ENCODE data around the gene WBP1L. TPM values are rescaled to one million over a fixed set of nuclear protein-coding genes. Genes with fewer than 3 reads are reported as not detected.

The WBP1L gene
- total RNA-seq, 1 donor from 2014 or later = 80.8 TPM

DNA sequence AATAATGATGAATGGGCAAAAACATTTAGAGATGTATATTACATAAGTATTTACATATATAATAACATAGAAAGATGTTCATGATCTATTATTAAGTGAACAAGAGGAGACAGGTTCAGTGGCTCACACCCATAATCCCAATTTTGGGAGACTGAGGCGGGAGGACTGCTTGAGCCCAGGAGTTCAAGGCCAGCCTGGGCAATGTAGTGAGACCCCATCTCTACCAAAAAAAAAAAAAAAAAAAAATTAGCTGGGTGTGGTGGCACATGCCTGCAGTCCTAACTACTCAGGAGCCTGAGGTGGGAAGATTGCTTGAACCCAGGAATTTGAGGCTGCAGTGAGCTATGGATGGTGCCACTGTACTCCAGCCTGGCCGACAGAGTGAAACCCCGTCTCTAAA, 42.0 kb upstream of the WBP1L start:
- H3K4me1 ChIP-seq = peaks cover 3% of the 10 kb centered on the region
- intact Hi-C loops (cut with DNase I) = no loop called here

DNA sequence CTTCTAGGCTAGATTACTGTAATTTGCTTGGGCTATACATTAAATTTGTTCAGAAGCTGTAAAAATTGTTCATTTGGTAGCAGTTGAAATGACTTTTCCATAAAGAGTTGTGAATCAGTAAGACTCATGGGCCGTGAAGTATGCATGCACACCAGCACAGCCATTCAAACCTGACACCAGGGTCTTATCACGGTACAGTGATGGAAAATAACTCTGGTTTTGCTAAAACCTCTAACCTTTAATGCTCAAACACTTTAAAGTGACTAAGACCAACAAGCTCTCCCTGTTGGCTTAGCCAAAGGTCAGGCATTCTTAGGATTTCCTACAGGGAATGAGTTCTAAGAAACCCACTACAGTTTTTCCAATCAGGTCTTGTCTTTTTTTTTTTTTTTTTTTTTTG, 41.0 kb upstream of the WBP1L start:
- Histone ChIP-seq H3K27me3 (no peaks in the 10 kb centered on the region), H3K36me3 (peaks cover 0 to 17% of the 10 kb centered on the region in 2 donors), H3K4me1 (peaks cover 10% of the 10 kb centered on the region), H3K4me3 (no peak overlapping the region), H3K27ac (no peak overlapping the region), H3K9me3 (no peaks in the 10 kb centered on the region)
- DNase-seq (ENCODE audit: extremely low spot score in 2 of 2) = no peak
- intact Hi-C loops (cut with DNase I) = no loop called here
- no peak for TF ChIP-seq POLR2AphosphoS5 (IDR thresholded peaks at IDR 0.05; ENCODE audit: insufficient read depth in 1 of 2, low read depth in 1 of 2)

More for the DNA sequence above, 42.0 kb upstream of the WBP1L start:
- no peak overlapping the region for H3K27ac ChIP-seq
- TF ChIP-seq, protein P1, sequence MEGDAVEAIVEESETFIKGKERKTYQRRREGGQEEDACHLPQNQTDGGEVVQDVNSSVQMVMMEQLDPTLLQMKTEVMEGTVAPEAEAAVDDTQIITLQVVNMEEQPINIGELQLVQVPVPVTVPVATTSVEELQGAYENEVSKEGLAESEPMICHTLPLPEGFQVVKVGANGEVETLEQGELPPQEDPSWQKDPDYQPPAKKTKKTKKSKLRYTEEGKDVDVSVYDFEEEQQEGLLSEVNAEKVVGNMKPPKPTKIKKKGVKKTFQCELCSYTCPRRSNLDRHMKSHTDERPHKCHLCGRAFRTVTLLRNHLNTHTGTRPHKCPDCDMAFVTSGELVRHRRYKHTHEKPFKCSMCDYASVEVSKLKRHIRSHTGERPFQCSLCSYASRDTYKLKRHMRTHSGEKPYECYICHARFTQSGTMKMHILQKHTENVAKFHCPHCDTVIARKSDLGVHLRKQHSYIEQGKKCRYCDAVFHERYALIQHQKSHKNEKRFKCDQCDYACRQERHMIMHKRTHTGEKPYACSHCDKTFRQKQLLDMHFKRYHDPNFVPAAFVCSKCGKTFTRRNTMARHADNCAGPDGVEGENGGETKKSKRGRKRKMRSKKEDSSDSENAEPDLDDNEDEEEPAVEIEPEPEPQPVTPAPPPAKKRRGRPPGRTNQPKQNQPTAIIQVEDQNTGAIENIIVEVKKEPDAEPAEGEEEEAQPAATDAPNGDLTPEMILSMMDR (IDR thresholded peaks at IDR 0.05) = no peak
- TF ChIP-seq POLR2AphosphoS5 (IDR thresholded peaks at IDR 0.05; ENCODE audit: insufficient read depth in 1 of 2, low read depth in 1 of 2) (no peak), POLR2A (IDR thresholded peaks at IDR 0.05) (no peak)
- H3K36me3 ChIP-seq = peaks cover 0 to 17% of the 10 kb centered on the region in 2 donors
- DNase-seq (ENCODE audit: extremely low spot score in 2 of 2) = no peak
- H3K27me3 ChIP-seq = no peaks in the 10 kb centered on the region
- no peak overlapping the region for H3K4me3 ChIP-seq
- H3K9me3 ChIP-seq = no peaks in the 10 kb centered on the region

DNA sequence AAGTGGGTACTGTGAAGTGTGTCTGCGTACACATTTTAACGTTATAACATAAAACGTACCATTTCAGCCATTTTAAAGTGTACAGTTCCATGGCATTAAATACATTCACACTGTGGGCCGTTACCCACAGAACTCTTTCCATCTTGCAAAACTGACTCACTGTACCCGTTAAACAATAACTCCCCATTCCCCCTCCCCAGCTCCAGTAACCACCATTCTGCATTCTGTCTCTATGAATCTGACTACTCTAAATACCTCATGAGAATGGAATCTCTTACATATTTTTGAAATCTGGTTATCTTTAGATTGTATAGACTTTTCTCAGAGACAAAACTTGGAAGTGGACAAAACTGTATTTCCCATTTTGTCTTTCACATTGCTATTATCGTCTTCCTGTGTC, 38.8 kb upstream of the WBP1L start:
- no peak overlapping the region for H3K4me3 ChIP-seq
- TF ChIP-seq, protein P1 (IDR thresholded peaks at IDR 0.05) = no peak
- no peak for TF ChIP-seq POLR2AphosphoS5 (IDR thresholded peaks at IDR 0.05; ENCODE audit: insufficient read depth in 1 of 2, low read depth in 1 of 2)
- TF ChIP-seq POLR2A (IDR thresholded peaks at IDR 0.05) = no peak
- no peaks in the 10 kb centered on the region for H3K9me3 ChIP-seq
- H3K36me3 ChIP-seq = peaks cover 0 to 5% of the 10 kb centered on the region in 2 donors
- intact Hi-C loops (cut with DNase I) = no loop called here
- no peak overlapping the region for H3K27ac ChIP-seq
- H3K27me3 ChIP-seq = no peaks in the 10 kb centered on the region
- no peak for DNase-seq (ENCODE audit: extremely low spot score in 2 of 2)
- H3K4me1 ChIP-seq = peaks cover 20% of the 10 kb centered on the region

DNA sequence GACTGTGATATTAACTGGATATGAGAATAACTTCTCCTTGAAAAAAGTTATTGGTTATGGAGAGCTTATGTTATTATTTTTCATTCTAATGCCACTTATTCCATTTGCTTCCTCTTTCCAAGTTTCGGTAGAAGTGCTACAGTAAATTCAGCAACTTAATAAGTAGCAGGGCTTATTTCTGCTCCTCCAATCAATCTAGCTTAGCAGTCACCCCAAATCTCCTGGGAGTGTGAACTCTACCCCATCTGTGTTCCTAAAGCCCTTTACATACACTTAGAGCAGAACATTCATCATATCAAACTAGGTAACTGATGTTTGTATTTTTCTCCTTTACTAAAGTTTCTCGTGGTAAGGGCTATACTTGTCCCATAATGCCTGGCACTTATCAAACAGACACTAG, 38.2 kb upstream of the WBP1L start:
- Histone ChIP-seq H3K27ac (no peak overlapping the region), H3K9me3 (no peaks in the 10 kb centered on the region), H3K4me3 (no peak overlapping the region), H3K4me1 (peaks cover 26% of the 10 kb centered on the region), H3K27me3 (no peaks in the 10 kb centered on the region), H3K36me3 (peaks cover 0 to 5% of the 10 kb centered on the region in 2 donors)
- no peak for DNase-seq (ENCODE audit: extremely low spot score in 2 of 2)
- TF ChIP-seq POLR2A (IDR thresholded peaks at IDR 0.05) = no peak
- no peak for TF ChIP-seq POLR2AphosphoS5 (IDR thresholded peaks at IDR 0.05; ENCODE audit: insufficient read depth in 1 of 2, low read depth in 1 of 2)
- TF ChIP-seq, protein P1 (IDR thresholded peaks at IDR 0.05) = no peak
- intact Hi-C loops (cut with DNase I) = no loop called here

DNA sequence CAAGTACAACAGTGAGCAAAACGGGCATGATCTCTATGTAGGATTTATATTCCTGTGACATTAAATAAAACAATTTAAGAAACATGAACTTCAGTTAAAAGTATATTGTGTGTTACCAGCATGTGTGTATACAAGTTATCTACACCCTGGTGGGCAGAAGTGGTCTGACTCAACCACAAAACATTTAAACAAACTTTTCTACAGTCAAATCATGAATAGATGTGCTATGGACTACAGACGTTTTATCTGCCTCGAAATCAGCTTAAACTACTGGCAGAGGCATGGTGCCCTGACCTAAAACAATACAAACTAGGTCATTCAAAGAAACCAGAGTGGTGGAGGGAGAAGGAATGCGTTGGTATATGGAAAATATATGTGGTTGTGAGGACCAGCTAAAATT, 33.1 kb upstream of the WBP1L start:
- Histone ChIP-seq H3K27ac (no peak overlapping the region), H3K9me3 (no peaks in the 10 kb centered on the region), H3K36me3 (no peaks in the 10 kb centered on the region), H3K4me3 (no peak overlapping the region), H3K27me3 (no peaks in the 10 kb centered on the region), H3K4me1 (peaks cover 63% of the 10 kb centered on the region)
- no peak for TF ChIP-seq POLR2A (IDR thresholded peaks at IDR 0.05)
- TF ChIP-seq POLR2AphosphoS5 (IDR thresholded peaks at IDR 0.05; ENCODE audit: insufficient read depth in 1 of 2, low read depth in 1 of 2) = no peak
- TF ChIP-seq, protein P1 (IDR thresholded peaks at IDR 0.05) = no peak
- no peak for DNase-seq (ENCODE audit: extremely low spot score in 2 of 2)
- intact Hi-C loops (cut with DNase I) = no loop called here

All from vagina (tissue), 2 donors.